GM21723 (cell line): ENCODE data around the gene RSBN1.
"Not testable (repeated sequence)": the region's sequence is repeated elsewhere in the genome, so short reads cannot be mapped to it uniquely, and the experiment has no call there.

Experiments used
- ATAC-seq: cut with Tn5 transposase; IDR thresholded peaks from one replicate; pipeline ENCODE4 v1.9.1; 2021; ENCODE audit warnings: mild to moderate bottlenecking, moderate library complexity; ENCODE audit not compliant: unreplicated experiment

The RSBN1 gene

GRCh38 chr1:113749402-113749801 lies 62.9 kb downstream of the RSBN1 start:
- ATAC-seq: no peak

DNA sequence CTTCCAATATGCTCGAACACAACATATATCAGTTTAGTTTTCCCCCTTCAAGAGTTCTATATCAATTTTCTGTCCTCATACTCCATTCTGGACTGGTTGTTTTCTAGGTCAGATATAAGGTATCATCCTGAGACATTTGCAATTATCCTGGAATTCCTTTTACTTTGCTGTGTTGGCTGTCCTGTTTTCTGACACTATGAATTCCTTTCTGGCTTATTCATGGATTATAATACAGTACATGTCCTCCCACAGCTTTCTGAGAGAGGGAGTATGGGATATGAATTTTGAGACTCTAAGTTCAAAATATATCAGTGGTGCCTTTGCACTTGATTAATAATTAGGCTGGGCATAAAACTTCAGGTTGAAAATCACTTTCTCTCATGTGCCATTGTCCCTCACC lies 64.9 kb downstream of the RSBN1 start:
- no peak for ATAC-seq

DNA sequence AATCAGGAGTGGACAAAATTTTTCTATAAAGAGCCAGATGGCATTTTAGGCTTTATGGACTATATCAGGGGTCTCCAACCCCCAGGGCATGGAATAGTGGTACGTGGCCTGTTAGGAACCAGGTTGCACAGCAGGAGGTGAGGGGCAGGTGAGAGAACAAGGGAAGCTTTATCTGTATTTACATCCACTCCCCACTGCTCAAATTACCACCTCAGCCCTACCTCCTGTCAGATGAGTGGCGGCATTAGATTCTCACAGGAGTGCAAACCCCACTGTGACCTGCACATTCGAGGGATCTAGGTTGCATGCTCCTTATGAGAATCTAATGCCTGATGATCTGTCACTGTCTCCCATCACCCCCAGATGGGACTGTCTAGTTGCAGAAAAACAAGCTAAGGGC lies 66.9 kb downstream of the RSBN1 start:
- no peak for ATAC-seq

- ATAC-seq: no peak
Observed at GRCh38 chr1:113744114-113744513, 68.2 kb downstream of the RSBN1 start.

GRCh38 chr1:113742515-113742914 lies 69.8 kb downstream of the RSBN1 start:
- ATAC-seq: peak; percentile 74

- ATAC-seq: no peak
Observed at GRCh38 chr1:113734357-113735055, 77.8 kb downstream of the RSBN1 start.

GRCh38 chr1:113732802-113733201 lies 79.5 kb downstream of the RSBN1 start:
- ATAC-seq: no peak

GRCh38 chr1:113721010-113721409 lies 91.3 kb downstream of the RSBN1 start:
- no peak for ATAC-seq

DNA sequence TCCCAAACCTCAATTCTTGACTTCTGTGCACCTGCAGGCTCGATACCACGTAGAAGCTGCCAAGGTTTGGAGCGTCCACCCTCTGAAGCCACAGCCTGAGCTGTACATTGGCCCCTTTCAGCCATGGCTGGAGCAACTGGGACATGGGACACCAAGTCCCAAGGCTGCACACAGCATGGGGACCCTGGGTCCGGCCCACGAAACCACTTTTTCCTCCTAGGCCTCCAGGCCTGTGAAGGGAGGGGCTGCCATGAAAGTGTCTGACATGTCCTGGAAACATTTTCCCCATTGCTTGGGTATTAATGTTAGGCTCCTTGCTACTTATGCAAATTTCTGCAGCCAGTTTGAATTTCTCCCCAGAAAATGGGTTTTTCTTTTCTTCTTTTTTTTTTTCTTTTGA lies 93.7 kb downstream of the RSBN1 start:
- ATAC-seq: not testable (repeated sequence)

DNA sequence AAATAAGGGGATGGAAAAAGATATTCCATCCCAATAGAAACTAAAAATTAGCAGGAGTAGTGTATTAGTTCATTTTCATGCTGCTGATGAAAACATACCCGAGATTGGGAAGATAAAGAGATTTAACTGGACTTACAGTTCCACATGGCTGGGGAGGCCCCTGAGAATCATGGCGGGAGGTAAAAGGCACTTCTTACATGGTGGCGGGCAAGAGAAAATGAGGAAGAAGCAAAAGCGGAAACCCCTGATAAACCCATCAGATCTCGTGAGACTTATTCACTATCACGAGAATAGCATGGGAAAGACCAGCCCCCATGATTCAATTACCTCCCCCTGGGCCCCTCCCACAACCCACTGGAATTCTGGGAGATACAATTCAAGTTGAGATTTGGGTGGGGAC lies 94.8 kb downstream of the RSBN1 start:
- not testable (repeated sequence) for ATAC-seq

DNA sequence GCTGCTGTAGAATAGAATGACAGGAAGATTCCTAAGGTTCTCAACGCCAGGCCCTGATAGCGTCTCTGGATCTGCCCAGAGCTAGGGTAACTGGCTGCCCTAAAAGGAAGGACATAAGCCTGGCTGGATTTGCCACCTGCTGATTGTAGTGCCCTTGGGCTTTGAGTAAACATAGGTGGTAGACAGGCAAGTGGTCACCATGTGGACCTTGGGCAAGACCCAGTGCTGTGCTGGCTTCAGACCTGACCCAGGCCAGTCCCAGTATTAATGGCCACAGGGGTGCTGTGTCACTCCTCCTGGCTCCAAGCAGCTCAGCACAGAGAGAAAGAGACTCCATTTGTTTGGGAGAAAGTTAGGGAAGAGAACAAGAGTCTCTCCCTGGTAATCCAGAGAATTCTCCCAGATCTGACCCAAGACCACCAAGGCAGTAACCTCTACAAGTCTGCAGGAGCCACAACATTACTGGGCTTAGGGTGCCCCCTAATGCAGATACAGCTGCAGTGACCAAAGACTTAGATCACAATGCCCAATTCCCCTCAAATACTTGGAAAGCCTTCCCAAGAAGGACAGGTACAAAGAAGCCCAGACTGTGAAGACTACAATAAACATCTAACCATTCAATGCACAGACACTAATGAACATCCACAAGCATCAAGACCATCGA lies 97.5 kb downstream of the RSBN1 start:
- ATAC-seq: no peak
